COR-L47 (cell line): Measurements from ENCODE around the gene TMEM258.

Experiments used
- DNase-seq: peaks from one replicate; lab custom pipeline; 2025; lab: John Stamatoyannopoulos, UW

The TMEM258 gene

DNA sequence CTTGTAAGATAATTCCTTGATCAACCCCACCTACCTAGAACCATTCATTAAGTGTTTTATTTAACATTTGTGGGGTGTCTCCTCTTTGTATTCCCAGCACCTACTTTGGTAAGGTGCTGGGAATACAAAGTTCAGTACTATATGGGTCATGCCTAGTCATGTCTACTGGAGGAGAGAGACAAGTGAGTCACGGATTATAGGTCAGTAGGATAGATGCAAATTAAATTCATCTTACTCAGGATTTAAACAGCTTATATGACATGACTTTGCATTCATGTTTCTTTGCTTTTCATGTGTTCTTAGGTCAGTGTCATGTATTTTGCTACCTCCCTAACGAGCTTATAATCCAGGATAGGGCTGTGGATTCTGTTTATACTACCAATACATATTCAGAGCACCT, 27.8 kb upstream of the TMEM258 start:
- DNase-seq: no peak

- no peak for DNase-seq
These were observed 25.2 kb upstream of the TMEM258 start for GRCh38 chr11:61817471-61818202.

DNA sequence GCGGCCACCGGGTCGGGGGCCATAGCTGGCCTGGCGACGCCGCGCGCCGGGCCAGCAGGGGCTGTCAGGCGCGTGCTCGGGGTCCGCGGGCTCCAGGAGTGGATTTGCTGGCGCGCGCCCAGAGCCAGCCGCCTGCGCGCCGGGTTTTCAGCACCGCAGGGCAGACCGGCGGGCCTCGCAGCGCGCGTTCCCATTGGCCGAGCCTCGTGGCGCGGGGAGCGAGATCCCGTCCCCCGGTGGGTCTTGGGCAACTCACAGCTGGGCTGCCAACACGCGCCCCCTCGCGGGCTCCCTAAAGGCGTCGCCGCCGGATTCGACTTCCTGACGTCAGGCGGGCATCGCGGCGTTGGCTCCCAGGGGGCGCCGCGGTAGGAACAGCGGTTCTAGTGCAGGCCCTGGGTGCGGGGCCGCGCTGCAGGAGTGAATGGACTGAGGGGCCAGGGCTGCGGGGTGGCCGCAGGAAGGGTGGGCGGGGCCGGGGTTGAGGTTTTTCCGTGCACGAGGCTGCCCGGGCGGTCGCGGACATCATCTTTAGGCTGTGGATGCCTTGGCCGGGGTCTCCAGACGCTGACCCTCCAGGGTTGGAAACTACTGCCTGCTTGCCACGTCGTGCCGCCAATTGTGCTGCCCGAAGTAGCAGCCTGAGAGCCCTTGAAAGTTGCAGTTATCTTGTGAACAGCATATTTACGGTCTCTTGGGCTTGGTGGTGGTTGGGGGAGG, 24.5 kb upstream of the TMEM258 start, which contains the start of gene FADS1:
FADS1 (minus strand) TSS at position 268 of the 720 bp plus-strand sequence; CDS start at position 194, 74 bp downstream.
- peak; percentile 99 for DNase-seq

DNA sequence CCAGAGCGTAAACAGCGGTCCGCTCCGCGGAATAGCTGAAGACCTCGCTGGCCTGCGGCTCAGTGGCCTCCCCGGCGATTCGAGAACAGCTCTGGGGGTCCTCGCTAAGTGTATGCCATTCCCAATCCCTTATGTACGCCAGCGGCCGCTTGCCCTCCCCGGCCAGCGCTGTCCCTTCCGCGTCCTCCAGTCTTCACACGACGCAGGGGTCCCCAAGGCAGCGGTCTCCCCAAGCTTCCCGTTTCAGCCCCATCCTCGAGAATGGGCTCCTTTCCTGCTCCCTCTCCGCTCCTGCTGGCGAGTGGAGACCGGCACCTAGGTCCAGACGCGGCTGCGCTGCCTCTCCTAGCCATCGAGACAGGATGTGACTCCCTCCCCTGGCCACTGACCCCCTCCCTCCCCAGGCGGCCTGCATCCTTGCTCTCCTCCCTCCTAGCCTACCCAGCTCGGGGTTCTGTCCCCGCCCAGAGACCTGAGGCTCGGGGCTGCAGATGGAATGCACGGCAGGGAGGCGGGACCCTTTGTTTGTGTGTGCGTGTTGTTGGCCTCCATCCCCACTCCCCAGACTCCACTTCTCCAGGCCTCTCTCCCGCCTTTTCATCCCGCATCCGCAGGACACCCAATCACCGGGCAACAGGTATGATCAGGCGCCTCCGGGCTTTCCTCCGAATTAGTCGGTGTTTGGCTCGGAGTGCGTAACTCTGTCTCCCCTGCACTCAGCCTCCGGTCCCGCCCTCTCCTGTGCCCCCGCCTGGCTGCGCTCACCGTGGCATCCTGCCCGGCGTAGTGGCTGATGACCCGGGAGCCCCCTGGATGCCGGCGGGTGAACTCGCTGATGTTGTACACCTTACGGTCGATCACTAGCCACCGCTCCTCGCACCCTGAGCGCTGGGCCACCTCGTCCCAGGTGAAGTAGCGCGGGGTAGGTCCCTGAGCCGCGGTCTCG, 23.7 kb upstream of the TMEM258 start:
- DNase-seq: peak; percentile 86

DNA sequence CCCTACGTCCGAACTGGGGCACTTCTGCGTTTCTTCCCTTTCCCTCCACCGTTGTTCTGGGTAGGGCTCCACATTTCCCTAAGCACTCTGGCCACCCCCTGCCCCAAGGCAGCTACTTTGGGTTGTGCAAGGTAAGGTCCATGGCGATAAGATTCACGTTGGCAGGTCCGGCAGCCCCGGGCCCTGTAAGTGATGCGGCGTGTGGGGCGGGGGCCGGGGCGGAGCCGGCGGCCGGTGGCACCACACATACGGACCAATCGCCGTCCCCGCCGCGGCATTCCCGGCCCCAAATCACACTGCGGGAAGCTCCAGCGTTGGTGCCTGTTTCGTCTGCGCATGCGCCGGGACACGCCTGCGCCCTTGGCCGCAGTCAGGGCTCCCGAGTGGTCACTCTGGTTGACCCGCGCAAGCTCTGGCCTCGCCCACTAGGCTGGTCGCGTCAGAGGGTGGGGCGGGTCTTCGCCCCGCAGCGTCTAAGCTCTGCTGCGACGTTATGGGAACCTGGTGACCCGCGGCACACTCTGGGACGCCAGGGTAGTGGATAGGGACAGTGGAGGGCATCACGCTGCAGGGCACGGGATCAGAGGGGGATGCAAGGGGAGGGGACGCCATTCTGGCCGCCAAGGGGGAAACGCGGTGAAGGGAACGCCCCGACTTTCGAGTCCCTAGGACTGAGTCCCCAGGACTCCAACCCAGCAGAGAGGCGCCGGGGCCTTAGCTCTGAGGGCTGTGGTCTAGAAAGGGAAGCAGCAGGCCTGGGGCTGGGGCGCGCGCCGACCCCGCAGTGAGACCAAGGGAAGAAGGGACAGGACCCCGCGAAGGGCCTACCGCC, 22.8 kb upstream of the TMEM258 start:
- DNase-seq: peak; percentile 91

GRCh38 chr11:61814247-61814957, 22.0 kb upstream of the TMEM258 start:
- DNase-seq: peak; percentile 39

DNA sequence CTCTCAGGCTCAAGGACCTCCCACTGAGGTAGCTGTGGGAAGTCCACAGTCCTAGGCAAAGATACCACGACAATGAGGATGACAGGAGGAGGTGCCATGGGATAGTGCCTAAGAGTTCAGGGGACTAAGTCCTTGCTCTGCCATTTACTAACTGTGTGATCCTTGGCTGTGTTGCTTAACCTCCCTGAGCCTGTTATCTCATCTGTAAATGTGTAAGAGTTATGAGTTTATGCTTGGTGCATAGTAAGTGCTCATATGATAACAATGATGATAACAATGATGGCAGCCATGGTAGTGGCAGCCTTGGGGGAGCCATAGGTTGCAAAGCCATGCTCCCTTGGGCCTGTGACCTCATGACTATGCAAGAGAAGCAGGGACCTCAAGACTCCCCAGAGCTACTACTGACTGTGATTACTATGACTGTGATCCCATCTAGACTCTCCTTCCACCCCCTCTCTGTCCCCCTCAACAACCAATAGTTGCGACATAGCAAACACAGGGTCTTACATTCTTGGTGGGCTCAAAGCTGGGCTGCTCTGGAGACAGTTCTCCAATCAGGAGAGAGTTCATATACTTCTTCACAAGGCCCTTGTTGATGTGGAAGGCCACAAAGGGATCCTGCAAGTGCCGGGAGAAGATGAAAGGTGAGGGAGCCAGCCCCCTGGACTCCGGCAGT, 20.5 kb upstream of the TMEM258 start:
- no peak for DNase-seq

DNA sequence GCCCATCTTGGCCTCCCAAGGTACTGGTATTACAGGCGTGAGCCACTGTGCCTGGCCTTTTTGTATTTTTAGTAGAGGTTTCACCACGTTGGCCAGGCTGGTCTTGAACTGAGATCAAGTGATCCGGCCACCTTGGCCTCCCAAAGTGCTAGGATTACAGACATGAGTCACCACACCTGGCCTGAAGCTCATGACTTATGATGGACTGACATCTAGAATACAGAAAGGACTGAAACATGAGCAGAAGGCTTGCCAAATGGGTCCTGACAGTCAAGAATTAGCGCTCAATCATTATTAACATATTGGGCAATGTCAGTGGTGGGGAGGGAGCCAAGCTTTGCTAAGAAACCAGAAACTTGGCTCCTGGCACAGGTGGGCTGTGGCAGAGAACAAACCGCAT, 19.4 kb upstream of the TMEM258 start:
- no peak for DNase-seq

DNA sequence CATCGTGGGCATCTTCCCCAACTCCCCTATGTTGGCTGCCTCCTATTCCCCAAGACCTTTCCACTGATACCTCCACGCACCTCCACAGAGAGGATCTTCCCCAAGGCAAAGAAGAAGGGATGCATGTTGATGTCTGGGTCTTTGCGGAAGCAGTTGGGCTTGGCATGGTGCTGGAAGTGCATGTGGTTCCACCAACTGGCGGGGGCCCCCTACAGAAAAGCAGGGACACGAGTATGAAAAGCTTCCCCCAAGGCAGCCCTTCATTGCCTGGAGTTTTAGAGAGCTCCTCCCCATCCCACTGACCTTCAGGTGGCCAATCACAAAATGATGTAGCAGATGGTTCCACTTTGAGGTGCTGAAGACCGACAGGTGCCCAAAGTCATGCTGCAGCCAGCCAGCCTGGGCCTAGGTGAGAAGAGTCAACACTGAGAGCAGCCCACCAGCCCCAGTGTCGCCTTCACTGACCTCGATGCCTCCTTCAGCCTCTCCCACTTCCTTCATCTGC, 18.3 kb upstream of the TMEM258 start:
- no peak for DNase-seq

DNA sequence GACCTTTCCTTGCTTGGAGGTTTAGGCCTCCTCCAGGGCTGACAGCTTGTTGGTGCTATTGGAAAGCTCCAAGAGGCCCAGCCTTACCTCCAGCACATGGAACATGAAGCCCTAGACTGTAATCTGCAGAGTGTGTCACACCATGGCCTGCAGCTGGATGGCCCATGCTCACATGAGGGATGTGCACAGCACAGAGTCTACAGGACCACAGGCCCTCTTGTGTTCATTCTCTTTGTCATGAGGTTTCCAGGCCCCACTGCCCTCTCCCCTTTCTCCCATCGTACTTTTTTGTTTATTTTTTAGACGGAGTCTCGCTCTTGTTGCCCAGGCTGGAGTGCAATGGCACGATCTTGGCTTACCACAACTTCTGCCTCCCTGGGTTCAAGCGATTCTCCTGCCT, 14.4 kb upstream of the TMEM258 start:
- DNase-seq: no peak

- no peak for DNase-seq
These were observed 12.7 kb upstream of the TMEM258 start for GRCh38 chr11:61805146-61805545.

- DNase-seq: no peak
These were observed 11.7 kb upstream of the TMEM258 start for GRCh38 chr11:61803889-61804647.

GRCh38 chr11:61802605-61803004, 10.2 kb upstream of the TMEM258 start:
- no peak for DNase-seq

GRCh38 chr11:61800331-61801281, 8.2 kb upstream of the TMEM258 start:
- DNase-seq: no peak

DNA sequence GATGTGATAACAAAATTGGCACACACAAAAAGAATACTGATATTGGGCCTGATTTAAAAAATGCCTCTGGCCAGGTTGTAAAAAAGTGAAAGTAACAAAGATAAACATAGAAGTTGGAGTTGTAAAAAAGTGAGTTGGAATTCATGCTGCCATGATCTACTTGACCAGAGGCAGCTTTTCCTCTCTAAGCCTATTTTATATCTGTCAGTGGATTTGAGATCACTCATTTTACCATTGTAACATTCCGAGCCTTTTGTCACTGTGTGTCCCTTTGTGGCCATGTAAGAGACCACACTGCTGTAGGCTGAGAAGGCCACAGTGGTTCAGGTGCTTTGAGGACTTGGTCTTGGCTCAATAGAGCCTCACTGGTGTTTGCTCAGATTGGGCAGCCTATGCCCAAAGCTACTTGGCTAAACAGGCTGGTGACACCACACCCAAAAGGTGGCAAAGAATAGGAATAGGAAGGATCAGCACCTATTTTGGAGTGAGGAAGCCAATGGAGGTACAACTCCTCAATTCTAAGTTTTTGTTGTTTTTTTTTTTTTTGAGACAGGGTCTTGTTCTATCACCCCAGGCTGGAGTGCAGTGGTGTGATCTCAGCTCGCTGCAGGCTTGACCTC, 7.4 kb upstream of the TMEM258 start:
- no peak for DNase-seq

GRCh38 chr11:61797263-61797944, 5.0 kb upstream of the TMEM258 start:
- DNase-seq: peak; percentile 65
